Left ventricle myocardium inferior (tissue), 1 donor: ENCODE data around the gene ADORA2B. TPM values are rescaled to one million over a fixed set of nuclear protein-coding genes. Genes with fewer than 3 reads are reported as not detected.
"Not testable (repeated sequence)": the region's sequence is repeated elsewhere in the genome, so short reads cannot be mapped to it uniquely, and the experiment has no call there.

Experiments
- DNase-seq: peaks from one replicate; pipeline ENCODE4 v3.0.0-alpha.2; 2020
- H3K27ac ChIP-seq: fragments of 200-600 bp; replicated peaks from 2 replicates; pipeline ENCODE4 v1.8.0; 2021
- H3K27me3 ChIP-seq: fragments of 200-600 bp; 2 replicates; pipeline ENCODE4 v1.8.0; 2021; ENCODE audit warnings: low read depth
- H3K36me3 ChIP-seq: fragments of 200-600 bp; 2 replicates; pipeline ENCODE4 v1.8.0; 2021
- H3K4me1 ChIP-seq: fragments of 200-600 bp; 2 replicates; pipeline ENCODE4 v1.8.0; 2021
- H3K4me3 ChIP-seq: fragments of 200-600 bp; 2 replicates; pipeline ENCODE4 v1.8.0; 2021; ENCODE audit warnings: mild to moderate bottlenecking, moderate library complexity
- H3K9me3 ChIP-seq: fragments of 200-600 bp; replicated peaks from 2 replicates; pipeline ENCODE4 v1.8.0; 2021
- intact Hi-C: fragments of 100-400 bp; cut with micrococcal nuclease; formaldehyde crosslinking; loops from one replicate; pipeline ENCODE4 v1.11.0; 2022
- total RNA-seq: library from RNA; stranded (reverse); fragmentation: NEBNext Ultra II Directional; extraction: Animal tissue kit (Norgen Biotek cat#: 25700); gene quantifications from one replicate; pipeline ENCODE4 v1.2.1, GENCODE V29; 2021
- TF ChIP-seq, protein P1 (sequence below): fragments of 200-600 bp; IDR thresholded peaks from 2 replicates; pipeline ENCODE4 v1.8.0; 2021; ENCODE audit warnings: antibody characterized with exemption, mild to moderate bottlenecking, borderline replicate concordance
- donor health status: DM: no; HTN: yes; CAD: no; lungs with severe emphysema.

The ADORA2B gene
- total RNA-seq, 1 donor from 2014 or later, result 0.55 TPM

DNA sequence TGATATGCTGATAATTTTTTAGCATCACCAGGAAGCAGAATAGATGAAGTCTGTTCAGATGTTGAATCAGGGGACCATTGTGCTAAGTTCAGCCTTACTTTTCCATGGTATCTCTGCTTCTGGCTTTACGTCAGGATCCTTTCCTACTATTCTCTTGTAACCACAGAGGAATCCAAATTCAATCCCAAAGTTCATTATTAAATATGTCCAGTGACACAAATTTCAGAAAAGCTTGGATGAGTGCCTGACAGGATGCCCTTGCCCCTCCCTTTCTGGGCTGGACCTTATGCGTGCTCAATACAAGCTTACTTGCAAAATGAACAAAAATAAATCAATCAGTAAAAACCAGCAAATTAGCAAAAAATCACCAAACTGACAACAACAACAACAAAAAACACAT, 37.6 kb upstream of the ADORA2B start:
- TF ChIP-seq, protein P1, sequence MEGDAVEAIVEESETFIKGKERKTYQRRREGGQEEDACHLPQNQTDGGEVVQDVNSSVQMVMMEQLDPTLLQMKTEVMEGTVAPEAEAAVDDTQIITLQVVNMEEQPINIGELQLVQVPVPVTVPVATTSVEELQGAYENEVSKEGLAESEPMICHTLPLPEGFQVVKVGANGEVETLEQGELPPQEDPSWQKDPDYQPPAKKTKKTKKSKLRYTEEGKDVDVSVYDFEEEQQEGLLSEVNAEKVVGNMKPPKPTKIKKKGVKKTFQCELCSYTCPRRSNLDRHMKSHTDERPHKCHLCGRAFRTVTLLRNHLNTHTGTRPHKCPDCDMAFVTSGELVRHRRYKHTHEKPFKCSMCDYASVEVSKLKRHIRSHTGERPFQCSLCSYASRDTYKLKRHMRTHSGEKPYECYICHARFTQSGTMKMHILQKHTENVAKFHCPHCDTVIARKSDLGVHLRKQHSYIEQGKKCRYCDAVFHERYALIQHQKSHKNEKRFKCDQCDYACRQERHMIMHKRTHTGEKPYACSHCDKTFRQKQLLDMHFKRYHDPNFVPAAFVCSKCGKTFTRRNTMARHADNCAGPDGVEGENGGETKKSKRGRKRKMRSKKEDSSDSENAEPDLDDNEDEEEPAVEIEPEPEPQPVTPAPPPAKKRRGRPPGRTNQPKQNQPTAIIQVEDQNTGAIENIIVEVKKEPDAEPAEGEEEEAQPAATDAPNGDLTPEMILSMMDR, result no peak
- intact Hi-C loops, result no loop called here
- H3K36me3 ChIP-seq, result no peaks in the 10 kb centered on the region
- H3K27ac ChIP-seq, result no peak overlapping the region
- peaks cover 7% of the 10 kb centered on the region for H3K4me1 ChIP-seq
- no peak for DNase-seq
- H3K4me3 ChIP-seq, result no peak overlapping the region
- no peaks in the 10 kb centered on the region for H3K27me3 ChIP-seq
- H3K9me3 ChIP-seq, result no peaks in the 10 kb centered on the region

DNA sequence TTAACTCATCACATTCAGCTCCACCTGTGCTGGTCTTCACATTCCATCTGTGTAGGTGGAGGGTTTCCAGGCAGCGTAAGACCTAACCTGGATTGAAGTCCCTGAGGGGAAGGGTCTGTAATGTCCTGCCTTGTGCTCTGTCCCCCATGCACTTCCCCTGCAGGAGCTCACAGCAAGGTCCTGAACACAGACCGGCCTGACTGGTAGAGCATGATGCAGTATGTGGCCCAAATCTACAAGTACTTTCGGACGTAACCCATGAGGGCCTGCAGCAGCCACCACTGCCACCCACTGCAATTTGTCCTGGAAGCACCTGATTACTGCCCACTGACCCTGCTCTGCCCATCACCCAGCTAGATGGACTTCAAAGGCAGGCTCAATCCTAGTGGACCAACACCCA, 36.6 kb upstream of the ADORA2B start:
- H3K4me1 ChIP-seq, result peaks cover 11% of the 10 kb centered on the region
- no peak for DNase-seq
- H3K4me3 ChIP-seq, result no peak overlapping the region
- no peak overlapping the region for H3K27ac ChIP-seq
- H3K9me3 ChIP-seq, result no peaks in the 10 kb centered on the region
- H3K36me3 ChIP-seq, result no peaks in the 10 kb centered on the region
- TF ChIP-seq, protein P1, result no peak
- intact Hi-C loops, result no loop called here
- H3K27me3 ChIP-seq, result no peaks in the 10 kb centered on the region

DNA sequence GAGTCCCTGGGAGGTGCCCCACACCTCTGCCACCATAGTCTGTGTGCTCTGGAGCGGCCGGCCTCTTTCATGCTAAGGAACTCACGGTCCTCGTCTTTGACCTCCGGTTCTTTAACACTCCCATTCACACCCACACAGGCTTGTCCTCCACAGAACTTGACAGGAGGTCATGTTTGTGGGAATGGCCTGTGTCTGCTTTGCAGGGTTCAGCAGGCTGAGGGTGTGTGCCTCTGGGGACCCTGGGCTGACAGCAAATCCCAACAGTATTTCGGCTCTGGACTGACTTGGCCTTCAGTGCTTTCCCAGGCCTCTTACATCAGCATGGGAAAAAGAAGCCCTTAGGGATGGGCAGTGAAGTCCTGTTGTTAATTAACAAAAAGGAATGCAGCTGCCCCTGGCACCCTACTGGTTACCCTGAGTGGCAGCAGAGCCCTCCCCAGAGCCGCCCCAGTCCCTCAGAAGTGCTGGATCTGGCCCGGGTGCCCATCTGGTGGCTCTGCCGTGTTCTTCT, 35.4 kb upstream of the ADORA2B start:
- peak; percentile 38 for DNase-seq
- TF ChIP-seq, protein P1, result no peak
- no peaks in the 10 kb centered on the region for H3K9me3 ChIP-seq
- no peaks in the 10 kb centered on the region for H3K27me3 ChIP-seq
- intact Hi-C loops, result no loop called here
- peak overlapping the region; percentile 67 for H3K27ac ChIP-seq
- no peak overlapping the region for H3K4me3 ChIP-seq
- no peaks in the 10 kb centered on the region for H3K36me3 ChIP-seq
- peaks cover 13% of the 10 kb centered on the region for H3K4me1 ChIP-seq

DNA sequence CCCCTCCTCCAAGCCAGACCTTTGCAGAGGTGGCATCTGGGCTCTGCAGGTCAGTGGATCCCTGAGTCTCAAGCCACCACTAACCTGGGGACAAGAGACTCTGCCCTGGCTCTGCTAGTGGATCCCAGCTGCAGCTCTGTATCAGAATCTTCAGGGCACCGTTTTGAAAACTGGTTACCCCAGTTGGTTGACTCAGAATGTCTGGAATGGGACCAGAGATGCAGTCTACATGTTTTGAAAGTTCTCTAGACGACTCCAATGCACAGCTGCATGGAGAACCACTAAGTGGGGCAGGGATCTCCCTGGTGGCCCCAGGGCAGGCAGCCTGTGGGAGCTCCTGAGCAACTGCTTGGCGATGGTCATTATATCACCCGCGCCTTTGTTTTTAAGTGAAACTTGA, 34.1 kb upstream of the ADORA2B start:
- DNase-seq, result no peak
- Histone ChIP-seq H3K27me3 (no peaks in the 10 kb centered on the region), H3K4me3 (no peak overlapping the region), H3K9me3 (no peaks in the 10 kb centered on the region), H3K4me1 (peaks cover 13% of the 10 kb centered on the region), H3K27ac (no peak overlapping the region), H3K36me3 (no peaks in the 10 kb centered on the region)
- intact Hi-C loops, result no loop called here
- TF ChIP-seq, protein P1, result no peak

DNA sequence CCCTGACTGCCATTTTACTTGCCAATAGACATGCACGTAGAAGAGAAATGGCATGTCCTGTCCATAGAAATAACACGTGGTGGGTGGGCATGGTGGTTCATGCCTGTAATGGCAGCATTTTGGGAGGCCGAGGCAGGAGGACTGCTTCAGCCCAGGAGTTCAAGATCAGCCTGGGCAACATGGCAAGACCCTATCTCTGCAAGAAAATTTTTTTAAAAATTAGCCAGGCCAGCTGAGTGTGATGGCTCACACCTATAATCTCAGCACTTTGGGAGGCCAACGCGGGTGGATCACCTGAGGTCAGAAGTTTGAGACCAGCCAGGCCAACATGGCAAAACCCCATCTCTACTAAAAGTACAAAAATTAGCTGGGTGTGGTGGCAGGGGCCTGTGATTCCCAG, 33.2 kb upstream of the ADORA2B start:
- H3K4me1 ChIP-seq, result peaks cover 13% of the 10 kb centered on the region
- H3K27ac ChIP-seq, intact Hi-C loops, H3K36me3 ChIP-seq, H3K9me3 ChIP-seq, DNase-seq, H3K27me3 ChIP-seq, H3K4me3 ChIP-seq: not testable (repeated sequence)

- H3K36me3 ChIP-seq, result no peaks in the 10 kb centered on the region
- intact Hi-C loops, result no loop called here
- no peak overlapping the region for H3K27ac ChIP-seq
- H3K4me1 ChIP-seq, result peaks cover 12% of the 10 kb centered on the region
- TF ChIP-seq, protein P1, result no peak
- peaks cover 9% of the 10 kb centered on the region for H3K27me3 ChIP-seq
- DNase-seq, result no peak
- no peaks in the 10 kb centered on the region for H3K9me3 ChIP-seq
- no peak overlapping the region for H3K4me3 ChIP-seq
Observed at GRCh38 chr17:15912416-15912955, 32.4 kb upstream of the ADORA2B start.
